ENCODE results near the gene CENPW.

The CENPW gene

DNA sequence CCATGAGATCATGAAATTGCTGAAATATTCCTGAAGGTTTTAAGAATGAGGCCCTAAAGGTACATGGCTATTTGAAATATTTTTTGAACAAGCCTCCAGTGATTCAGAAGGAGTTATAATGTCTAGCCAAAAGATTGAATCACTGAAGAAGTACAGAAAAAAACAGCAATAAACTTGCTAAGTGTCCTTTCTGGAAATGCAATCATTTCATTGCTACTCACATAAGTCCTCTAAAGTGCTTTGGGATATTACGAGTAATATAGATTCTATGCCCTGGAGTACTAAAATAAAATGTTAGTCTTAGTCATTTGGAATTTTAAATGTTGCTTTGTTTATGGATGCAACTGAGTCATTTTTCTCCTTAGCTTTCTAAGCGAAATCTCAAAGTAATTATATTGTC, 32.7 kb downstream of the CENPW start:
- DNase-seq (ENCODE audit: extremely low read depth in 1 of 2, low read depth in 1 of 2): no peak

GRCh38 chr6:126373344-126373743, 33.4 kb downstream of the CENPW start:
- DNase-seq (ENCODE audit: extremely low read depth in 1 of 2, low read depth in 1 of 2): no peak

DNA sequence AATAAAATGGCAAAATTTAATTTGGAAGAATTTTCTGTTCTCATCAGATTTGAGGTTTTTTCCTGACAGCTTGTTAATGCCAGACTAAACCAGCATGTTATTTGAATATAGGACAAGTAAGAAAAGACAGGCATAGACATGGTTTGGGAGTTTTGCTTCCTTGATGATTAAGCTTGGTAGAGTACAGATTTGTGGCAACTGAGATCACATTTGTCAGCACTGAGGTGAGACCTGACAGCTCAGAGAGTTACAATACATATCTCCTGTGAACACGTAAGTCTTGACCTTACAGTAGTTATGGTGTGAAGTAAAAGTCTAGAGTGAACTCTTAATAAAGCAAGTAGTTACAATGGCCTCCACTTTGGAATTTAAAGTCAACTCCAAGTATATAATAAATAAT, 34.5 kb downstream of the CENPW start:
- no peak for DNase-seq (ENCODE audit: extremely low read depth in 1 of 2, low read depth in 1 of 2)

- DNase-seq (ENCODE audit: extremely low read depth in 1 of 2, low read depth in 1 of 2): no peak
These were observed 36.8 kb downstream of the CENPW start for GRCh38 chr6:126376682-126377081.

GRCh38 chr6:126377594-126378153, 37.8 kb downstream of the CENPW start:
- no peak for DNase-seq (ENCODE audit: extremely low read depth in 1 of 2, low read depth in 1 of 2)

DNA sequence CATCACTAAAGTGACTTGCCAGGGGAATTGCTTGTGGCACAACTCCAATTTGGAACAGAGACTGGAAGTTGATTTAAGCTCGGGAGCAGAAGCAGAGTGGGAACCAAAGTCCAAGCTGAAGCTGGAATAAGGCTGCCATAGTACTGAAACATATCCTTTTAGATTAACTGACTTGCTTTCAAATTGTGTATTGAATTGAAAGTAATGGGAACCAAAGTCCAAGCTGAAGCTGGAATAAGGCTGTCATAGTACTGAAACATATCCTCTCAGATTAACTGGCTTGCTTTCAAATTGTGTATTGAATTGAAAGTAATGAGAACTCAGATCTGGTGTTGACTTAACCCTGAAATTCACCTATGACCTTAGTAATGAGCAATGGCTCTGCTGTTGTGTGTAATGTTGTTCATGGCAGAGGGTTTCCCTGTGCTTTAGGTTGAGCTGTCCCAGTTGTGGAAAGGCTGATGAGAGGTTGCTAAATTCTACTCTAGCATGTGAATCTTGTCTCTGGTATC, 40.2 kb downstream of the CENPW start:
- no peak for DNase-seq (ENCODE audit: extremely low read depth in 1 of 2, low read depth in 1 of 2)

- no peak for DNase-seq (ENCODE audit: extremely low read depth in 1 of 2, low read depth in 1 of 2)
These were observed 41.6 kb downstream of the CENPW start for GRCh38 chr6:126381498-126381897.

DNA sequence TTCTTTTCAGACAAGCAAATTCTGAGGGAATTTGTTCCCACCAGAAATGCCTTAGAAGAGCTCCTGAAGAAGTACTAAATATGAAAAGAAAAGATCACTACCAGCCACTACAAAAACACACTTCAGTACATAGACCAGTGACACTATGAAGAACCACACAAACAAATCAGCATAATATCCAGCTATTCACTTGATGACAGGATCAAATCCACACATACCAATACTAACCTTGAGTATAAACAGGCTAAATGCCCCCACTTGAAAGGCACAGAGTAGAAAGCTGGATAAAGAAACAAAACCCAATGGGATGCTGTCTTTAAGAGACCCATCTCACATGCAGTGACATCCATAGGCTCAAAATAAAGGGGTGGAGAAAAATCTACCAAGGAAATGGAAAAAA, 43.3 kb downstream of the CENPW start:
- no peak for DNase-seq (ENCODE audit: extremely low read depth in 1 of 2, low read depth in 1 of 2)

DNA sequence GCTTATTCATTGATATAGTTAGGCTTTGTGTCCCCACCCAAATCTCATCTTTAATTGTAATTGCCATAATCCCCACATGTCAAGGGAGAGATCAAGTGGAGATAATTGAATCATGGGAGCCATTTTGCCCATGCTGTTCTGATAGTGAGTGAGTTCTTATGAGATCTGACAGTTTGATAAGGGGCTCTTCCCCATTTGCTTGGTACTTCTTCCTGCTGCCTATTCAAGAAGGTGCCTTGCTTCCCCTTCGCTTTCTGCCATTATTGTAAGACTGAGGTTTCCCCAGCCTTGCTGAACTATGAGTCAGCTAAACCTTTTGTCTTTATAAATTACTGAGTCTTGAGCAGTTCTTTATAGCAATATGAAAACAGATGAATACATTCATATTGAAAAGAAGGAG, 45.6 kb downstream of the CENPW start:
- no peak for DNase-seq (ENCODE audit: extremely low read depth in 1 of 2, low read depth in 1 of 2)

GRCh38 chr6:126388104-126388598, 48.2 kb downstream of the CENPW start:
- DNase-seq (ENCODE audit: extremely low read depth in 1 of 2, low read depth in 1 of 2): no peak

DNA sequence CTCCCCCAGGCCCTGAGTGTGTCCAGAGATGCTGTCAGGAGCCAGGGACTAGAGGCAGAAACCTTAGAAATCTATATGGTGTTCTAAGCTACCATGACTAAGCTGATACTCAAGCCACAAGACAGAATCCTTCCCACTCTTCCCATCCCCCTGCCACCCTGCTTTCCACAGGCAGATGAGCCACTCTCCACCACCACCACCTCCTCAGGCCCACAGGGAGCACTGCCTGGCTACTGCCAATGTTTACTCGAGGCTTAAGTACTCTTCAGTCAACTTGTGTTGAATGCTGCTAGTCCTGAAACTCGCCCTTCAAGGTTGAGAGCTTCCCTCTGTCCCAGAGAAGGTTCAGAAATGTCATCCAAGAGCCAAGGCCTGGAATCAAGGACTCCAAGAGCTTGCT, 56.2 kb downstream of the CENPW start:
- no peak for DNase-seq (ENCODE audit: extremely low read depth in 1 of 2, low read depth in 1 of 2)
